RPMI8226 (cell line): ENCODE measurements around the gene SLC9A5.

Source experiments
- DNase-seq: peaks from one replicate; pipeline ENCODE4 v3.0.0-alpha.2; 2015

Gene SLC9A5

GRCh38 chr16:67248401-67249177 is at the start of gene SLC9A5:
Gene SLC9A5, plus strand, starts transcription at chr16:67248979. Its CDS starts 36 bp downstream, at chr16:67249015.
- DNase-seq = peak; percentile 50

- DNase-seq = no peak
These were observed 49.6 kb upstream of the SLC9A5 start, which contains the start of gene ELMO3 for GRCh38 chr16:67199011-67199807. Gene ELMO3, plus strand, starts transcription at chr16:67199131. Its CDS starts 196 bp downstream, at chr16:67199327.

GRCh38 chr16:67199808-67200198 is 49.0 kb upstream of the SLC9A5 start:
- DNase-seq = no peak

- DNase-seq = no peak
These were observed 48.3 kb upstream of the SLC9A5 start for GRCh38 chr16:67200491-67200890.

GRCh38 chr16:67201411-67202345 is 47.1 kb upstream of the SLC9A5 start:
- no peak for DNase-seq

- DNase-seq = no peak
These were observed 46.4 kb upstream of the SLC9A5 start for GRCh38 chr16:67202426-67202825.

- no peak for DNase-seq
These were observed 45.8 kb upstream of the SLC9A5 start for GRCh38 chr16:67202956-67203493.

- DNase-seq = no peak
These were observed 44.7 kb upstream of the SLC9A5 start for GRCh38 chr16:67204076-67204475.

- no peak for DNase-seq
These were observed 42.5 kb upstream of the SLC9A5 start for GRCh38 chr16:67206129-67206837.

GRCh38 chr16:67206838-67207248 is 41.9 kb upstream of the SLC9A5 start:
- no peak for DNase-seq

- no peak for DNase-seq
These were observed 41.3 kb upstream of the SLC9A5 start for GRCh38 chr16:67207249-67208091.

GRCh38 chr16:67208154-67208896 is 40.5 kb upstream of the SLC9A5 start:
- no peak for DNase-seq

GRCh38 chr16:67209565-67209964 is 39.2 kb upstream of the SLC9A5 start:
- DNase-seq = no peak

- DNase-seq = peak; percentile 72
These were observed 38.5 kb upstream of the SLC9A5 start for GRCh38 chr16:67210069-67210937.

- DNase-seq = no peak
These were observed 37.1 kb upstream of the SLC9A5 start for GRCh38 chr16:67211674-67212073.

GRCh38 chr16:67212766-67213165 is 36.0 kb upstream of the SLC9A5 start:
- no peak for DNase-seq

GRCh38 chr16:67213197-67214019 is 35.4 kb upstream of the SLC9A5 start:
- no peak for DNase-seq

- no peak for DNase-seq
These were observed 33.1 kb upstream of the SLC9A5 start for GRCh38 chr16:67215706-67216105.
